HG02571 (cell line): ENCODE data around the gene LCP1.

Source experiments
- ATAC-seq: cut with Tn5 transposase; IDR thresholded peaks from one replicate; pipeline ENCODE4 v1.9.1; 2021; ENCODE audit warnings: mild to moderate bottlenecking, moderate library complexity; ENCODE audit not compliant: unreplicated experiment

The LCP1 gene

DNA sequence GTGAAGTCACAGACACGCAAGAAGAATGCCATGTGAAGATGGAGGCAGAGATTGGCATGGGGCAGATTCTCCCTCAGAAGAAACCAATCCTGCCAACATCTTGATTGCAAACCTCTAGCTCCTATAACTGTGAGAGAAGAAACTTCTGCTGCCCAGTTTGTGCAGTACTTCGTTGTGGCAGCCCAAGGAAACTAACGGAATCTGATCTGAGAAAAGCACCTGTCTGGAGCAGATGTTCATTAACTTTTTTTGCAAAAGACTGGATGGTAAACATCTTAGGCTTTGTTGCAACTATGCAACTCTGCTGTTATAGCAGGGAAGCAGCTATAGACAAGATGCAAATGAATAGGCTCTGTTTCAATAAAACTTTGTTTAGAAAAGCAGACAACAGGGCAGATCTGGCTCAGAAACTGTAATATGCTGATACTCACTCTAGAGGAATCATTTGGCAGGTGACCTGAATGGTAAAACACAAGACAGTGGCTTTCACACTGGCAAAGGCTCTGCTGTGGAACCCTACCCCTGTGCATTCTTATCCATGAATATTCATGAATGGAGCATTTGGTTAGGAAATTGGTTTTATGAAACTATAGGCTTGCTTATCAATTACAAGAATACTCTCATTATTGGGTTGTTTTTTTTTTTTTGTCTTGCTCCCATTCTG, 51.9 kb downstream of the LCP1 start:
- no peak for ATAC-seq

DNA sequence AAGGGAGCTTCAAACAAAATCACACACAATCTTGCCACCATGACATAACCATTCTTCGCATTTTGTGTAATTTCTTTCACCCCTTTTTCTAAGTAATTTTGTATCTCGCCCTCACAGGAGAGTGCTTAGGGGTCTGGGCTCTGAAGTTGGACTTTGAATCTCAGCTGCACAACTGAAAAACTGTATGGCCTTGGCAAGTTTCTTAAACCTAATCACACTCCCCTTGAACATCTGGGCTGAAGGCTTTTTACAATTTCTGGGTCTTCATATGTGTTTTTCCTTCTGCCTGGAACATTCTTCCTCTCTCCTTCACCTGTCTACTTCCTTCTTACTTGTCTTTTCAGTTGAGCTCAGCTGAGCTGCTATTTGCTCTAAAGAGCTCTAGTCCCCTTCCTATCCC, 52.9 kb downstream of the LCP1 start:
- ATAC-seq, result no peak

DNA sequence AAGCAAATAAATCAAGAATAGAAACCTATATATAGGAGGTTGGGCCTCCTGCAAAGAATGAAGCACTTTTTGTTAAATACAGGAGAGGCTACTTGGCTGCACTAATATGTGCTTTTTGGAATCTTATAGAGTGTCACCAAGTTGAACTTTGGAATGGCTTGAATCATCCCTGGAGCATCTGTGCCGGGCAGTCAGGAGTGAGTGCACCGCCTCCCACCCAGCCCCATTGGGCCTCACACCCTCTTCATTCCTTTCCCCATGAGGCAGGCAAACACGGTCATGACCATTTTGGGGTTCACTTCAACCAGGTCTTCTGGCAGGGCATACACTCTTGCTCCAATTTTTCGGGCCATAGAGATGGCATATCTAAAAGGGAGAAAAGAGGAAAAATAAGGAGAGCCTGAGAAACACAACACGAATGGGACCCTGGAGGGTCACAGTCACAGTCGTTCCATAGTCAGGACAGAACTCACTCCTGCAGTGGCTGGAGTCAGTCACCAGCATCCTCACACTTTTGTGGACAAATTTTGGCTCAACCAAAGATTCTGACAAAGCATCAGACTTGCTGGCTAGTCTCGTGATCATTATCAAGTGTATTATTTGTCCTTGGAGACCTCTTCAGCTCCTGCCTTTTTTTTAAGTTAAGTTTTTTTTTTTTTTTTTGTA, 54.5 kb downstream of the LCP1 start:
- ATAC-seq, result no peak

DNA sequence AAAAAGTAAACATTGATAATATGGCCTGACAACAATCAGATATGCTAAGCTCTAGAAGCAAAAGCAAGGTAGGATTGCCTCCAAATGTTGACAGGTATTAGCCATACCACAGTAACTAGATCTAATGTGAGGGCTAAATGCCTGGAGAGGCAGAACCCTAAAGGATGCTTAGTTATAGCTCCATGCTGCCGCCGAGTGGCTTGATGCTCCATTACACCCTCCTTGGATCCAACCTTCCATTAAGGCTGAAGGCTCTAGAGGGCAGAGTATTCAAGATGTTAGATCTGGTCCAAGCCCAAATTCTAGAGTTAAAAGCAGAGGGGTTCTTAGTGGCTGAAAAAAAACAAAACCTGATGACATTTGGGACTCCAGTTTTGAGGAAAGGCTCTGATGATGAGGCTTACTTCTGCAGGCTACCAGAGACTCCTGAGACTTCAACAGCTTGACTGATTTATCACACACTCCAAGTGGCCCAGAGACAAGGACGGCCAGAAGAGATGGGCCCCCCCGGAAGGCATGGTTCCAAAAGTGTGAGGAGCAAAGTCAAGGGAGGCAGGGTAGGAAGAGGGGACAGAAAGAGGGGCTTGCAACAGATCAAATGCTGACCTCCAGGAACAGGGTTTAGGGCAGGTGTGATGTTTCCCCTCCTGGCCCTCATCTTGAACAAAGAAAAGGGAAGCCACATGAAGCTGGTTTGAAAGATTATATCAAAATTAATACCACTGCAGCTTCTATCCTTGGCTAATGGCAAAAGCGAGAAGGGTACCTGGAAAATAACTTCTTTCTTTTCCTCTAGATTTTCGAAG, 55.2 kb downstream of the LCP1 start:
- ATAC-seq, result no peak

DNA sequence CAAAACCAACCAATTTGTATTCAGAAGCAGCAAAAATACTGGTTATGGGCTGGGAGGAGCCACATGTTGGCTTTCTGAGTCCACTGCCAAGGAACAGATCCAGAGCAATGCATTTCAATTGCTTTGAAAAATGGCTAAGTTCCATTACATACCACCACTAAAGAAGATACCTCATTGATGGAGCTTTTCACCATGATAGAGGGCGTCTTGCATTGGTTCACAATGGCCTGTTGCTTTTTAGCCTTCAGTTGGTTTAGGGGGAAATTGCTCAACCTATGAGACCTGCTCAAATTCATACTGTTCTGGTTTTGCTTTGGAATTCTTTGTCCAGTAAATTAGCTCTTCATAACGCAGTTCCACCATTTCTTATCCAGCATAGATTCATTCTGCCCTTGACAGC, 55.9 kb downstream of the LCP1 start:
- ATAC-seq, result no peak

DNA sequence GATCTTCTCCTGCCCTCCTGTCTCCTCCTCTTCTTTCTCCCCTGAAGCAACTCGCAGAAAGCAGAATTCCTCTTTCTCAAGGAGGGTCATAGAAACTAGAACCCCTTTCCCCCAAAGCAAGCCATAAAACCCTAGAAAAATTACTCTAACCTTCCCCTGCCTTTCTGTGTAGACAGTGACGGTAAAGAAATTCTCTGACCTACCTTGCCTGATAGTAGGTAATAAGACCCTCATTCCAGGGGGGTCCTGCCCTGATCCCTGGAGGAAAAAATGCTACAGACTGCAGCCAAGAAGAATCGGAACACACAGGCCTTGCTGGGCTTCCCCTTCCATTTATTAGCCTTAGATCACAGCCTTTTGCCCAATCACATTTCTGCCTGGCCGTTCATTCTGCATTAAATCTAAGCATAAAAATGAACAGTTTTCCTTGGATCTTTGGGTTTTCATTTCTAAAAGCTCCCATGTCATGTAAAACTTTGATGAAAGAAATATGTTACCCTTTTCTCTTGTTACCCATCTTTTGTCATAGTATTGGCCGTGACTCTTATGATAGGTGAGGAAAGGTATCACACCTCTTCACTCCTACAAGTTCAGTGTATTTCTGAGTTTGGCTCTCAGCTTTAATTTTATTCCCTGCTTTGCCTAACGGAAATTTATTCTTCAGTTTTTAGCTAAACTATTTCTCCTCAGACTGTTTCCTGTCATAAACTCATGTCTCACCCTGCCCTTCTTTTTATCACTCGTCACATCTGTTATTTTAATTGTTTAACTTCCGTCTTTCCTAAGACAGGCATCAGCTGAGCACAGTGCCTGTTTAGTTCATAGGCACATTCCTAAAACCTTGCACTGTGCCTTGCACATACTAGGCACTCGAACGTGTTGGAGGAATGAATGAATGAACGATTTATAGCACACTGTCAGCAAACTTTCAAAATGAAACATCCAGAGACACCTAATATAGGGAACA, 56.7 kb downstream of the LCP1 start:
- no peak for ATAC-seq

DNA sequence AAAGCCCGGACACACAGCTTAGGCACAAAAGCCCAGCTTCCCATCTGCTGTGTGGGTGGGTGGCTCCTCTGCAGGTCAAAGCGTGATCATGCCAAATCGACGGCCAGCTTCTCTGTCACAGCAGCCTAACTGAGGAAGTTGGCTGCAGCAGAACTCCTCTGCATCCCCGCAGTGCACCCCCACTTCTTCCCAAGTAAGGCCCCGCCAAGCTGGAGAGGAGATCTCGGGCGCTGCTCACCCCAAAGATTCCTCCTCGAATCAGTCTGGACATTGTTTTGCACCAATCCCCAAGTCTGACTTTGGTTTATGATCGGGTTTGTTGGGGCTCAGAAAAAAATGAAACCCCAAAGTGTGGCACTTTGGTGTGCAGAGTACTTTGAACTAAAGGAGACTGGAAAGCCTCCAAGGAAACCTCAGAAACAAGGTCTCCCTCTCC, 57.4 kb downstream of the LCP1 start:
- ATAC-seq, result no peak

DNA sequence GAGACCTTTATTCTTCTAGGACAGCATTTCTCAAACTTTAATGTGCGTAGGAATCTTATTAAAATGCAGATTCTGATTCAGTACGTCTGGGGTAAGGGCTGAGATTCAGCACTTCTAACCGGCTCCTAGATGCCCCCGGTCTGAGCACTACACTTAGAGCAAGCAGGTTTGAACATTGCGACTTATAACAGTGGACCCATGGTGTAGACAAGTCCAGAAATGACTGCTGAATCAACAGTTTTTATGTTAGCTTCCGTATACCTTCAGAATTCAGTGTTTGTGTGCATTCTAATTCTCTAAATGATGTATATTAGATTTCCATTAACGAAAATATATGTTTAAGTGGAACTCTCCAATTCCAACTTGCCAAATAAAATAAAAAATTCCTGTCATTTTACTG, 59.7 kb downstream of the LCP1 start:
- no peak for ATAC-seq

DNA sequence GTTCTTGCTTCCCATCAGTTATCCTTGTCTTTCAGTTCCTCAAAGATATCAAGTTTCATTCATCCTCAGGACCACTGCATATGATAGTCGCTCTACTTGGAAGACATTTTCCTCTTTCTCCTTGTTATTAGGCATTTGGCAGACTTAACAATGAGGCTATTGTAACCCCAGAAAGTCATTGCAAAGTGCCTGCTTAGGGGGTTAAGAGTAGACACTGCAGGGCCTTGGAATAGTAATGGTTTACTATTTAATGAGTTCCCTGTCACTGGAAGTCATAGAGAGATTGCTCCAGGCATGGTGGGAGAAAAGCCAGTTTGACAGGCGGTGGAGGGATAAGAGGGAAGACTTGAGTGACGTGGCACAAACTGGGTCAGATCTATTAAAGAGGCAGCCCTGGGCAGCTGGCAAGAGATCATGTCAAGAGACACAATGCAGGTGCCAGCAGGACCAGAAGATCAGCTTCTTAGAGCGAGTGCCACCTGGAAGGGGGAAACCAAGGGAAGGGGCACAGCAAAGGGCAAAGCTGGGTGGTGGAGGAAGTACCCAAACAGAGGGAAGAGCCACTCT, 60.3 kb downstream of the LCP1 start:
- ATAC-seq, result no peak

DNA sequence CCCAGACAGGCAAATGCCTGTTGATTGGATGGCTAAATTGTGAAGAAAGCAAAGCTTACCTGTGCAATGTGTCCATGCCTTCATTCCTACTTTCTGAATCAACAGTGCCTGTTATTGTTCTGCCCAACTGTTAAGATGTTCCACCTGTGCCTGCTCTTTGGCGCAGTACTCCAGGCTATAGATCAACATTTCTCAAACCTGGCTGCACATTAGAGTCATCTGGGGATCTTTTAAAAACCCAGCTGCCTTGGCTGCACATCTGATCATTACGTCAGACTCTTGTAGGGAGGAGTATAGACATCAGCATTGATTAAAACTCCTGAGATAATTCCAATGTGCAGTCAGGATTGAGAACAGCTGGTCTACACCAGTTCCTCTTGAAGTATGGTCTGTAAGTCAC, 60.9 kb downstream of the LCP1 start:
- ATAC-seq, result no peak

DNA sequence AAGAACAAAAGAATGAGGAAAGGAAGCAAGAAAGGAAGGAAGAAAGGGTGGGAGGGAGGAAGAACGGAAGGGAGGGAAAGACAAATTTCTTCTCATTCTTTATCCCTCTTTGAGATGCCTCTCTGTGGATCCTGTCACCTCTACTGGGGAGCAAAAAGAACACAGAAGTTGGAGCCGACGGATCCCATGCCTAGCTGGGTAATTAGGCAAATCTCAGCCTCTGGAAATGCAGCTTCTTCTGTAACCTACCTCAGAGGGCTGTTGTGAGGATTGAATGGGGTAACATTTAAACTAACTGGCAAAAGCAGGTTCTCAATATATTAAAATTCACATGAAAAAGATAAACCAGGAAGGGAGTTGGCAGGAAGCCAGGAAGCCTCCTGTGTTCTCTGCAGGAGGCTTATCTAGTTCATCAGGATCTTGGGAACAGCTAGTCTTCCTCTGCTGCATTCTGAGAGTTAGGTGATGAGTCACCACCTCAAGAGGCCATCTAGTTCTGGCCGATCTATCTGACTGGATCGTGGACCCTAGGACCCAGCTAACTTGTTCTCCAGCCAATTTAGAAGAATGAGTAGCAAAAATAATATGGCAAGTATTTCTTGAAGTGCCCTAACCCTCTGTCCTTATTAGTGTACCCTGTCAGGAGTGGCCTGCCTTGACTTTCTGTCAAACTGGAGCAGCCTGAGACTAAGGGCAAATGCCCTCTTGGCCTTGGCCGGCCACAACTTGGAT, 61.9 kb downstream of the LCP1 start:
- ATAC-seq, result no peak

DNA sequence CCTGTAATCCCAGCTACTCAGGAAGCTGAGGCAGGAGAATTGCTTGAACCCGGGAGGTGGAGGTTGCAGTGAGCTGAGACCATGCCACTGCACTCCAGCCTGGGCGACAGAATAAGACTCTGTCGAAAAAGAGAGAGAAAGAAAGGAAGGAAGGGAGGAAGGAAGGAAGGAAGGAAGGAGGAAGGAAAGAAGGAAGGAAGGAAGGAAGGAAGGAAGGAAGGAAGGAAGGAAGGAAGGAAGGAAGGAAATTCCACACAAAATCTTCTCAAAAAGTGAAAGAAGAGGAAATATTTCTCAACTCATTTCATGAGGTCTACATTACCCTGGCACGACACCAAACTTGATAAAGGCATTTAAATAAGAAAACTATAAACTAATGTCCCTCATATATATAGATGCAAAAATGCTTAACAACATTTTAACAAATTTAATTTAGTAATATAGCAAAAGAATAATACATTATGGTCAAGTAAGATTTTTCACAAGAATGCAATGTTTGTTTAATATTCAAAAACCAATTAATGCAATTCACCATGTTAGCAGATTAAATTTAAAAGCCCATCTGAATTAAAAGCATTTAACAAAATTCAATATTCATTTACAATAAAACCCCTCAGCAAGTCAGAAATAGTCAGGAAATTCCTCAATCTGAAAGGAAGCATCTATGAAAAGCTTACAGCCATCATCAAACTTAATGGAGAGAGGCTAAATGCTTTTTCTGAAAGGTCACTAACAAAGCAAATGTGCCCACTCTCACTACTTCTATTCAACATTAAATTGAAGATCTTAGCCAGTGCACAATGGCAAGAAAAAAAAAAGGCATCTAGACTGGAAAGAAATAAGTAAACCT, 65.1 kb downstream of the LCP1 start:
- no peak for ATAC-seq

DNA sequence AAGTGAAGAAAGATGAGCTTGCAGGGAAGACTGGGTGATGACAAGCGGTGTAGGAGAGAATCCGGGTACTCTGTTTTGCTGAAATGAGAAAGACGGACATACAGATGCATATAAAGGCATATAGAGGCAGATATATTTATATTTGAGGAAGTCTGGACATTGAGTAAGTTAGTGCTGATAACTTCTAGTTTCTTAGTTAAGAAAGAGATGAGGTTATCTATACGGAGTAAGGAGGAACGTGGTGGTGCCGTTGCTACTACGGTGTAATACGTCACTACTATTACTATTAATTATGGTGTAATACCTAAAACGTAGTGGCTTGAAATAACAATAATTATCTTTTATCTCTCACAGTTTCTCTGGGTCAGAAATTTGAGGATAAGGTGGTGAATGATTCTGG, 67.4 kb downstream of the LCP1 start:
- no peak for ATAC-seq

DNA sequence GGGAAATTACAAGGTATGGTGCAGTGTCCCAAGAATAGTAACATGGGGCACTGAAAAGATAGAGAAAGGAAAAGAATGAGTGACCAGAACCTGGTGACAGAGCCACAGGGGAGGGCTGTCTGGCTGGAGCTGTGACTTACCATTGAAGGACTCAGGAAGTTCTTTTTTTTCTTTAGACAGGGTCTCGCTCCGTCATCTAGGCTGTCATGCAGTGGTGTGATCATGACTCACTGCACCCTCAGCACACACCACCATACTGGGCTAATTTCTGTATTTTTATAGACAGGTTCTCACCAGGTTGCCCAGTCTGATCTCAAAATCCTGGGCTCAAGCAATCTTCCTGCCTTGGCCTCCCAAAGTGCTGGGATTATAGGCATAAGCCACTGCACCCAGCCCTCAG, 68.4 kb downstream of the LCP1 start:
- ATAC-seq, result no peak

DNA sequence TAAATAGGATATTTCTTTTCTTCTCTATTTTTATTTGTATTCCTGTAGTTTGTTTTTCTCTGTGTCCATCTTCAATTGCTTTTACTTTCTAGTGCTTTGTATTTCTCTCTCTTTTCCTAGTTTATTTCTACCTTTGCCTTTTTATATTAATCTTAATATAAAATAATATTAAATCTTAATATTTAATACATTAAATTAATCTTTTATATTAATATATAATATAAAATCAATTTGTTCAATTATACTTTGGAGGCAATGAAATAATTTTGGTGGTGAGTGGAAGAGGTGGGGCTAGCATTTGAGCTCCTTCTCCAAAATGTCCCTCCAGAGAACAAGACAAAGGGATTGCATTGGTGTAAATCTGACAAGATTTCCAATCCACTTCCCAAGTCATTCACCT, 70.8 kb downstream of the LCP1 start:
- no peak for ATAC-seq

DNA sequence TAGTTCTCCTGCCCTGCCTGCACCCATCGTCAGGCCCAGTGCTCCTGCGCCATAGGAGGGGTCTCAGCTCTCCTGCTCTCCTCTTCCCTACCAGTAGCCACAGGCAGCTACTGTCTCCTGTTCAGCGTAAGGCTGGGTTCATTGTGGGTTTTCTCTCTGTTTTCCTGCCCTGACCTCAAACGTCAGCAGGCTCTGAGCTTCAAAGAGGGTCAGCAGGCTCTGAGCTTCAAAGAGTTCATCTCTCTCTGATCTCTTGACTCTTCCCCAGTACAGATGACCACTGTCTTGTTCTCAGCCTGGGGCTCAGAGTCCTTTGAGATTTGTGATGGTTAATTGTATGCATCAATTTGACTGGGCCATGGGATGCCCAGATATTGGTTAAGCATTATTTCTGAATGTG, 72.5 kb downstream of the LCP1 start:
- no peak for ATAC-seq

DNA sequence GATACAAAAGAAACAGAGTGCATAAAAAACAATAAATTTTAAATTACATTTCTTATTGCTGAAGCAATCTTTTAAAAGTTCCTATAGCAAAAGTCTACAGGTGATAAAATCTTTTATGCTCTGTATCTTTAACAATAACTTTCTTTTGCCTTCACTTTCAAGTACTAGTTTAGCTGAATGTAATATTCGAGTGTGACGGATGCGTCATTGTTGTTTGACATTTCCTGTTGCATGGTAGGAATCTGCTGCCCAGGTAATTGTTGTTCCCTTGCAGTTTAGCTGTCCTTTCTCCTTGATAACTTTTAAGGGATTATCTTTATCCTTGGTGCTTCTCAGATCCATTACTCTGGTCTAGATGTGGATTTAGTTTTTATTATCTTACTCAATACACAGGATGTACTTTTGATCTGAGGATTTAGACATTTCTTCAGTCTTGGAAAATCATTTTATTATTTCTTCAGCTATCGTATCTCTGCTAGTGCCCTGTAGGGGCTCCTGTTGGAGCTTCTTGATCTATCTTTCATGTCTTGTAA, 75.1 kb downstream of the LCP1 start:
- no peak for ATAC-seq

DNA sequence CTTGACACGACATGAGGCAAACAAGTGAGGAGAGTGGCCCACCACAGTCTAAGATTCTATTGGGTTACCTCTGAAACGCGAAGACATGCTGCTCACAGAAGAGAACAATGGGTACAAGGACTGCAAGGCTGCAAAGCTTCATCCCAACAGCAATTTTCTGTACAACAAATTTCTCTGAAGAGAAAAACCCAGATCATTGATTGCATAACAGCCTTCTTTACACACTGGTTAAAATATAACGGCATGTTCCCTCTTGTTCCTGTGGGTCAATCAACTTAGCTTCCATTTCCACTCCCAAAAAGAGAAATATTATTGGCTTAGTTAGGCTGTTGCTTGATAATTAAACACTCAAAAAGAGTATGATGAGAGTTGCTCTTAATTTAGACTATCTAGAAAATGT, 77.1 kb downstream of the LCP1 start, which contains the start of gene CPB2:
Gene CPB2, minus strand, starts transcription at position 166 of the 400 bp plus-strand sequence. Its CDS starts 24 bp downstream, at position 142.
- no peak for ATAC-seq

DNA sequence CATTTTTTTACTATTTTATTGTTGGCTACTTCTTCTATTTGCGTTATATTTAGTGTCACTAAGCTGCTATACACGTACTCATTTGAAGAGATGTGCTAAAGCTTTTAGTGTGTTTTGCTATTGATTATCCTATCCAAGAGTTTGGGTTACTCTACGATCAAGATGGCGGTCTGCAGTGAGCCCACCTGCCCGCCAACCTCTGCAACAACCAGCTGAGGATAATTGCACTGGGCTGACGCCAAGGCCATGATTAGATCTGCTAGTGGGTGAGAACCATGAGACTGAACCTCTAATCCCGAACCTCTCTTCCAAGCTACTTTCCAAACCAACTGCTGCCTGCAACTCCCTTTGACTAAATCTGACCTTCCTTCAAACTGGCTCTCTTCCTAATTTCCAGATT, 78.9 kb downstream of the LCP1 start:
- no peak for ATAC-seq
